ENCODE data around the gene LGR6. TPM values are rescaled to one million over a fixed set of nuclear protein-coding genes. Genes with fewer than 3 reads are reported as not detected.
A peak's percentile ranks its signal among the peaks of the same experiment; 100 is the strongest.

Gene LGR6
- total and polyA plus RNA-seq, 10 of the 15 experiments (the other 5 are each of a cell fraction or from before 2014, with no cell fraction given) = not detected

- TF ChIP-seq SUZ12 (IDR thresholded peaks at IDR 0.05; ENCODE audit: unreplicated experiment) = no peak
- no peak for TF ChIP-seq CEBPZ (IDR thresholded peaks at IDR 0.05; ENCODE audit: low read depth, low read length)
- TF ChIP-seq CEBPB (IDR thresholded peaks at IDR 0.05; ENCODE audit: borderline replicate concordance in 1 of 2, low read depth in 2 of 2, low read length in 2 of 2) = no peak
- TF ChIP-seq TCF12 (IDR thresholded peaks at IDR 0.05; ENCODE audit: low read depth, low read length) = peak; percentile 61; the same call in 1 of the 2 replicates
- TF ChIP-seq RELB (IDR thresholded peaks at IDR 0.05; ENCODE audit: low read depth) = 0 out of 2 replicates have a peak, but pooled peaks have one; percentile 5
- no peak for TF ChIP-seq ESRRA (IDR thresholded peaks at IDR 0.05; ENCODE audit: low read length)
- peak; percentile 66 for TF ChIP-seq MXI1 (IDR thresholded peaks at IDR 0.05; ENCODE audit: low read depth, low read length)
- TF ChIP-seq ZNF592 (IDR thresholded peaks at IDR 0.05) = 0 out of 2 replicates have a peak, but pooled peaks have one; percentile 37
- TF ChIP-seq KDM1A (IDR thresholded peaks at IDR 0.05; ENCODE audit: borderline replicate concordance) = no peak
- no peak for TF ChIP-seq BHLHE40 (IDR thresholded peaks at IDR 0.05; ENCODE audit: borderline replicate concordance in 1 of 2, low read depth in 2 of 2, low read length in 1 of 2)
- 0 out of 2 replicates have a peak, but pooled peaks have one; percentile 25 for TF ChIP-seq NKRF (conservative IDR thresholded peaks at IDR 0.05)
- TF ChIP-seq PKNOX1 (IDR thresholded peaks at IDR 0.05) = peak; percentile 89
- peak; percentile 92 for TF ChIP-seq CHD2 (IDR thresholded peaks at IDR 0.05; ENCODE audit: borderline replicate concordance, low read depth, low read length)
- TF ChIP-seq POLR2AphosphoS5 (IDR thresholded peaks at IDR 0.05; ENCODE audit: low read length) = peak; percentile 76
- TF ChIP-seq CBFB (IDR thresholded peaks at IDR 0.05; ENCODE audit: low read depth) = no peak
- TF ChIP-seq FOXK2 (IDR thresholded peaks at IDR 0.05) = no peak
Observed at GRCh38 chr1:202159534-202160371, 33.8 kb upstream of the LGR6 start (continued).
